Glomerular visceral epithelial cell (primary cell): ENCODE data around the gene TSC1.

Source experiments
- DNase-seq: peaks from one replicate; pipeline ENCODE4 v3.0.0-alpha.2; 2016; ENCODE audit errors: extremely low spot score

The TSC1 gene

DNA sequence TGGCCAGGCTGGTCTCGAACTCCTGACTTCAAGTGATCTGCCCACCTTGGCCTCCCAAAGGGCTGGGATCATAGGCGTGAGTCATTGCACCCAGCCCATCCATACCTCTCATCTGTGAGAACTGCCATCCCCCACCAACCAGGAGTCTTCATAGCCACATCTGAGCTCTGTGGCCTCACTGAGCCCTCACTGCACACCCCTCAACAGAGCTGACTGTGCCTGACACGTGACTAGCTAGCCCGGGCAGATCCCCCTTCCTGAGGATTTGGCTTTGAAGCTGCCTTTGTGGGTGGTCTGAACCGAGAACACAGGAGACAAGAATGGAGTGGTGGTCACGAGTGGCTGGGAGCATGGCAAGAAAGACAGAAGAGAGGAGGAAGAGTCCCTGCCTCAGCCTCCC lies 81.9 kb downstream of the TSC1 start:
- DNase-seq = no peak

DNA sequence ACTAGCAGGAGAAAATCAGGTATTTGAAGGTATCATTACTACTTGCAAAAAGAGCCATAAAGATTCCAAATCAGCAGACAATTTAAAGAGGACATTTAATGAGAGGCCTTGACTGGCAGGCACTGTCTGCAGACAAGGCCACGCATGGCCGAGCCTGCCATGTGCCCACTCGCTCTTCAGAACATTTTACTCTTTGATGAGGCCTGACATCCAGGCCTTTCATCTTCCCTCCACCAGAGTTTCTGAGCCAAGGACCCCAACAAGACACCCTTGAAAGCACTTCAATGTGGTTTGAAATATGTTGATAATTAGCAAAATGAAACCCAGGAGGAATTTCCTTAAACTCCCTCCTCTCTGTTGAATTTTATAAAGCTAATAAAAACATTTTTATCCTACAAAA lies 82.8 kb downstream of the TSC1 start:
- no peak for DNase-seq

DNA sequence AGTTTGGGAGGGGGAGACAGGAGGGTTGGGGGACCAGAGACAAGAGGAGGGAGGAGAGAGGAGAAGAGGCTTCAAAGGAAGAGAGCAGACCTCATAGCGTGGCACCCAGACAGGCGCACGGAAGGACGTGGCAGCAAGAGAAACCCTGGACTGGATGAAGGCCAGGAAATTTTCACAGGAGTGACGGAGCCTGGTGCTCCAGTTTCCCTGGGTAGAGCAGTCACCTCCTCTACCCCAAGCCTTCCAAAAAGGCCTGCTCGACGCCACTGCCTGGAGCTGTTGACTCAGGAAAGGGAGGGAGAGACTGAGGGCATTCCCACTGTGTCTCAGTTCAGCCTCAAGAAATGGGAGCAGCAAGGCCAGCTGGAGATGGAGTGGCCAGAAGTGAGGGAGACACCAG lies 85.7 kb downstream of the TSC1 start:
- no peak for DNase-seq

DNA sequence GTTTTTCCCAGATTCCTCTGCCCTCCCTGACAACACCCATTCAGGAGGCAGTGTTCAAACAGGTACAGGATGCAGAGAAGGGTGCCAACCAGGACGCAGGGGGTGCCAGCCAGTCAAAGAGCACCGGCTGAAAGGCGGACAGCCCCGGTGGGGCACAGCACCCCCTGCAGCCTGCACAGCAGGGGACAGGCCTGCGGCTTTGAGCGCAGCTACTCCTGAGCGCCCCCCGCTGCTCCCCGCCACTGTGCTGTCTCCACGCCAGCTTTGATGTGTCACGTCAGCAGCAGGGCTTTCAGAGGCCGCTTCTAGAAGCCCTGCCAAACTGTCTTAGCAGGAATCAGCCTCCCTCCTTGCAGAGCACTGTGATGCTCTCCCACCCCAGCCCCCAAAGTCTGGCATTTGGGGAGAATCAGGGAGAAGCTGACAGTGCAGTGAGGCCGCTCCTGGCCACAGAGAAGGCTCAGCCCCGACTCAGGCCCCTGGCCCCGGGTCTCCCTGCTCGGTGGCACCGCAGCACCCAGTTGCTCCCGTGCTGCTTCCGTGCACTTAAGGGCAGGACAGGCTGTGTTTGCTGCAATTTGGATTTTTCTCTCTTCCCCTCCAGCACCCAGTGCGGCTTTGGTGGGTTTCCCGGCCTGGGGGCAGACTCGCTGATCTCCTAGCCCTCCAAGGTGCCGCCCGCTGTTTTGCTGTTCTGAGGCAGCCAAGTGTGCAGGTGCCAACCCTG lies 86.6 kb downstream of the TSC1 start:
- no peak for DNase-seq

DNA sequence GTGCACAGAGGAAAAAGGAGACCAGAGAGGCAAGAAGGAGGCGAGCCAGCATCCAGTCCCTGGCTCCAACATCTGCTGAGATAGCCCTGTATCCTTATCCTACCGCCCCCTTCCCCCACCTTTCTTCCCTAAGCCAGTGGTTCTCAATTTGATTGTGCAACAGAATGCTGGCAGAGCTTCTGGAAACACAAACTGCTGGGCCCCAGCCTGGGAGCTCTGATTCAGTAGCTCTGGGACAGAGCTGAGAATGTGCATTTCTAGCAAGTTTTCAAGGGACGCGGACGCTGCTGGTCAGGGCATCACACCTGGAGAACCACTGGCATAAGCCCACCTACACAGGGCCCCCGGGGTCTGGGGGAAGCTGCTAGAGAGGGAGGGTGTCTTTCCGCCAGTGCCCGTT lies 87.4 kb downstream of the TSC1 start:
- DNase-seq = no peak

DNA sequence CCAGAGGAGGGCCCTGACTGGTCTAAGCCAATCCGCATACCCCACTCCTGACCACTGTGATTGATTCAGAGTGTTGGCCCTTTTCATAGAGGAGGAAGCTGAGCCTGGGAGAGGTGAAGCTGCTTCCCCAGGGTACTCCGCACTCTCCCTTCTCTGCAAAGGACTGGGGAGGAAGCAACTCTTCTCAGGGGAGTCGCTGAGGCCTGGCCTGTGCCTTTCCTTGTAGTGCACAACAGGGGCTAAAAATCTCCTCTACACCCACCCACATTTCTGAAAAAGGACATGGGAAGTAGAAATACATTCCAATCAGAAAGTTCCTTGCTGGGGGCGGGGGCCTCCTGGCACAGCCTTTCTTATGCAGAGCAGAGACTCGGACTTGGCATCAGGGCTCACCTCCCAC lies 88.5 kb downstream of the TSC1 start:
- DNase-seq = no peak

DNA sequence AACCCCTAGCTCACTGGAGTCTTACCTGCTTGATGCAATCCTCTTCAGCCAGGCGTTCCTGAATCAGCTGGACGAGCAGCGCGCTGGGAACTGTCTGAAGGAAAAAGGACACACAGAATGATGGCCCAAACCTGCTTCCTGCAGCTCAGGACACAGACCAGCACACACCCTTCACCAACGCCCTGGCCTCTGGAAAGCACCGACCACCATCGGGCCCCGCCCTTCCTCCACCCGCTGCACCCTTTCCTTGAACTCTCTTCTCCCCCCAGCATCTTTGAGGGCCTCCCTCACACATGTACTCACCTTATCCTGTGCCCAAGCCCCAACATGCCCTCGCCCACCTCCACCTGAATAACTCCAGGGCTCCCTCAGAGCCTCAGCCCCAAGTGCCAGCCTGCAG lies 89.6 kb downstream of the TSC1 start:
- DNase-seq = no peak

DNA sequence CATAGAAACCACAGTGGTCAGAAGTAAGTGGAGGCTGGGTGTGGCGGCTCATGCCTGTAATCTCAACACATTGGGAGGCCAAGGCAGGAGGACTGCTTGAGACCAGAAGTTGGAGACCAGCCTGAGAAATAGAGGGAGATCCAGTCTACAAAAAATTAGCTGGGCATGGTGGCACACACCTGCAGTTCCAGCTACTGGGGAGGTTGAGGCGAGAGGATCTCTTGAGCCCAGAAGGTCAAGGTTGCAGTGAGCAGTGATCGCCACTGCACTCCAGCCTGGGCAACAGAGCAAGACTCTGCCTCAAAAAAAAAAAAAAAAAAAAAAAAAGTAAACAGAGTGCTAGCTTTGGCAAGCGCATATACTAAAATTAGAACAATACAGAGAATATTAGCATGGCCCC lies 90.9 kb downstream of the TSC1 start:
- DNase-seq = no peak

DNA sequence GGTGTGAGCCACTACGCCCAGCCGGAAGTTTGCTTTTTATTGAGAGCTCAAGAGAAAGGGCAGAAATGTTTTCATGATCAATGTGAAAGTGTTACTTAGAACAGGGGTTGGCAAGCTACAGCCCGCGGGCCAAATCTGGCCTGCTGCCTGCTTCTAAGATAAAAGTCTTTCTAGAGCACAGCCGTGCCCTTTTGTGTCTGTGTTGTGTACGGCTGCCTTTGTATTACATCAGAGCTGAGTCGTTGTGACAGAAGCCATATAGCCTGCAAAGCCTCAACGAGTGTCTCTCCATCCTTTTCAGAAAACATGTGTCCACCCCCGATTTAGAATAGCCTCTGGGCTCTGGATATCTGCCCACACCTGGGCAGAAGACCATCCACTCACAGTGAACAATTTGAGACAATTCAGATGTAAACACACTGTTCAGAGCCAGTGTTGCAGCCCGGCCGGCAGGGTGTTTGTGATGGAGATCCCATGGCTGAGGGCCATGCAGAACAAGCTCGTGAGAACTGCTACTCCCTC lies 95.2 kb downstream of the TSC1 start:
- DNase-seq = no peak

DNA sequence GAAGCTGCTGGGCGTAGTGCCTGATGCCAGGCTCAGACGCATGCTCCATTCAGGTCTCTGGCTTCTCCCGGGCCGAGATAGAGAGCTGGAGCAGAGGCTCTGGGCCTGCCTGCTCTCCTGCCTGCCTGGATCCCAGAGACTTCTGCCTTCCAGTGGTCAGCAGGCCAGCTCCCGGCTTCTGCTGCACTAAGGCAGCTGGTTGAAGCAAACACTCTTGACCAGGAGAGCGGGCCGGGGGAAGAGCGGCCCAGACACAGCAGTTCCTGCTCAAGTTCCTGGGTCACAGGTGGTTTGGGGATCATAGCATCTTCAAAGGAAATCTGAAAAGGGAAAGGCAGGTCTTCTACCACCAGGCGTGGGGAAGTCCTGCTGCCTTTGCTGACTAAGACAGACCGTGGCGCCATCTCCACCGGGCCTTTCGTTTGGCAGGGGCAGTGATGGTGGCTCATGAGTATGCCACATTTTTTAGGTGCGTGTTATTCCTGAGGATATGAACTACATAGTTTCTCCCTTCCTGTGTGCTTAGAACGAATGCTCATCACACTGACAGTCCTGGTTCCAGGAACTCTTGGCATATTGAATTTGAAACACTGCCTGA lies 97.4 kb downstream of the TSC1 start:
- no peak for DNase-seq

DNA sequence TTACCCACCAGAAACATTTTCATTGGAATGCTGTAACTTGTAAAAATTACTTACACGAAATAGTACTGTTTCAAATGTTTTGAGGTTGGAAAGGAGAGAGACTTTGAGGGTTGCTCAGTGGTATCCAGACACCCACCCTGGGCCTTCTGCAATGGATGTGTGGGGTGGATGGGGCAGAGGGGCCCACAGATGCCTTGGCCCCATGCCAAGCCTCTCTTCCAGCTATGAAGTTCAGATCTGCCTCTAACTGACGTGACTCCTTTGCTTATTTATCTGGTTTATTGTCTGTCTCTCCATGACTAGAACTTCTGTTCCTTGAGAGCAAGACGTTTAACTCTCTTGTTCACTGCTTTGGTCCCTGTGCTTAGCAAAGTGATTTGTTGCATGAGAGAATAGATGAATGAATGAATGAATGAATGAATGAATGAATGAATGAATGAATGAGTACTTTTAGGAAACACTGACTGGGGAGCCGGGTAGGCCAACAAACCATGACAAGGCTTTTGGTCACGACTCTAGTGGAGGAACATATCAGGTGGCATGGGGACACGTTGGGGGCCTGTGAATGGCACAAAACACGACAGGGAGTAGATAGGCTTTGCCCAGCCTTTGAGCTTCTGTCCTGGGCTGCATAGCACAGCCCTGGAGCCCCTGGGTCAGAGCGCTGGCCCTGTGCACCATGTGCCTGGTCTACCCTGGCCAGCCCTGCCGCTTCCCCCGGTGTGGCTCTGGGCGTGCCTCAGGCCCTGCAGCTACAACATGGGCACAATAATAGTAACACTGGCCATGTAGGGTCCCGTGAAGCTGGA lies 98.1 kb downstream of the TSC1 start:
- no peak for DNase-seq

DNA sequence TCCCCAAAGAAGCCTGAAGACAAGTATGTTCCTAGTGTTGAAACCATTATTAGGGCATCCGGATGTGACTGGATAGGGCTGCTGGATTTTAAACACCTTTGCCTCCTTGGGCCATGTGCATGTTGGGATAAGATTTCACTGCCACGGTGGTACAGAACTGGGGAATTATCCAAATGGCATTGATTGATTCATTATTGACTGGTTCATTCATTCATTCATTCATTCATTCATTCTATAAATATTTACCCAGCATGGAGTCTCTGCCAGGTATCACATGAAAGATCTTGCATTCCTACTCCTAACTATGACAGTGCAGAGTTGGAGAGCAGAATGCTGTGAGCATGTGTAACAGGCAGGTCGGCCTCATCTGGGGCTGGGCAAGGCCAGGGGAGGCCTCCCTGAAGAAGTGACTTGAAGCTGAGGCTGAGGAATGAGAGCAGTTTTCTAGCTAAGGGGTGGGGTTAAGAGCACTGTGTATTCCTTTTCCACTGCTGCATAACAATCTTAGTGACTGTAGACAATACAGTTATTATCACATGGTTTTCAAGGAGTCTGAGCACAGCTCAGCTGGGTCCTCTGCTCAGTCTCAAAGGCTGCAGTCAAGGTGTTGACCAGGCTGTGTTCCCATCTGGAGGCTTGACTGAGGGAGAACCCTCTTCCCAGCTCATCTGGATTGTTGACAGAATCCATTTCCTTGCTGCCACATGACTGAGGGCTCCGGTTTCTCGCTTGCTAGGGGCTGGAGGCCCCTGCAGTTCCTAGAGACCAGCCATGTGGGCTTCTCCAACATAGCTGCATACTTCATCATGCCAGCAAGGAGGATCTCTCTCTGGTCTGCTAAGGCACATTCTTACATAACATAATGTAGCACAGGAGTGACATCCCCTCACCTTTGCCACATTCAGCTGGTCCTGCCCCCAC lies 102.0 kb downstream of the TSC1 start:
- no peak for DNase-seq
